ENCODE results near the gene PNMT.
"Not testable (repeated sequence)": the region's sequence is repeated elsewhere in the genome, so short reads cannot be mapped to it uniquely, and the experiment has no call there.

PNMT gene

DNA sequence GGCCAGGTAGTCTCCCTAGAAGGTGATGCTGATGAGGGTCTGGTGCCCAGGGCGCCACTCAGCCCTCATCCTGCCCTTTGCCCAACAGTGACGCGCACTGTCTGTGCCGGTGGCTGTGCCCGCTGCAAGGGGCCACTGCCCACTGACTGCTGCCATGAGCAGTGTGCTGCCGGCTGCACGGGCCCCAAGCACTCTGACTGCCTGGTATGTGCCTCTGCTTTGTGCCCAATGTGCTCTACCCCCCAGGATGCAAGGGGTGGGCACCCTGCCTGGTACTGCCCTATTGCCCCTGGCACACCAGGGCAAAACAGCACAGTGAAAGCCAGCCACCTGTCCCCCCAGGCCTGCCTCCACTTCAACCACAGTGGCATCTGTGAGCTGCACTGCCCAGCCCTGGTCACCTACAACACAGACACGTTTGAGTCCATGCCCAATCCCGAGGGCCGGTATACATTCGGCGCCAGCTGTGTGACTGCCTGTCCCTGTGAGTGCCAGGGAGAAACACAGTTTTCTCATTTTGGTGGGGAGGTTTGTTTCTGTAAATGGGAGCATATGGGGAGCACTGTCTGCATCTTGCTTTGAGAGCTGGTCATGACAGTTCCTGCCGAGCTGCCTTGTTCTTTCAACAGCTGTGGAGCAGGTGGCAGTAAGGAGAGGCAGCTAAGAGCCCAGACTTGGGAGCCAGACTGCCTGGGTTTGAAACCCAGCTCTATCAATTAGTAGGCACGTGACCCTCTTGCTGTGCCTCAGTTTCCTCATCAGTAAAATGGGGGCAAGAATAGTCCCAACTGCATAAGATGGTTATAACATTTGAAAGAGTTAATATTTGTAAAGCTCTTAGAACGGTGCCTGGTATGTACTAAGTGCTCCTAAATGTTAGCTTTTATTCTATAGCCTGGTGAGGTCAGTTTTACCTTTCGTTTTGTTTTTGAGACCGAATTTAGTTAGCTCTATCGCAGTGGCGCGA lies 42.0 kb downstream of the PNMT start:
- Histone ChIP-seq H3K9ac (ENCODE audit: low read depth, low read length) (no peak overlapping the region), H3K9me3 (ENCODE audit: insufficient read depth, low read depth, low read length) (no peaks in the 10 kb centered on the region), H3K4me3 (ENCODE audit: low read length) (no peak overlapping the region), H3K27me3 (ENCODE audit: insufficient read depth, low read length) (no peaks in the 10 kb centered on the region), H3K36me3 (ENCODE audit: insufficient read depth, low read depth, low read length) (peaks cover 88% of the 10 kb centered on the region), H3K27ac (ENCODE audit: low read length) (no peak overlapping the region), H3K4me1 (ENCODE audit: insufficient read depth, low read length) (peaks cover 4% of the 10 kb centered on the region; the same call in 1 of the 2 replicates)

DNA sequence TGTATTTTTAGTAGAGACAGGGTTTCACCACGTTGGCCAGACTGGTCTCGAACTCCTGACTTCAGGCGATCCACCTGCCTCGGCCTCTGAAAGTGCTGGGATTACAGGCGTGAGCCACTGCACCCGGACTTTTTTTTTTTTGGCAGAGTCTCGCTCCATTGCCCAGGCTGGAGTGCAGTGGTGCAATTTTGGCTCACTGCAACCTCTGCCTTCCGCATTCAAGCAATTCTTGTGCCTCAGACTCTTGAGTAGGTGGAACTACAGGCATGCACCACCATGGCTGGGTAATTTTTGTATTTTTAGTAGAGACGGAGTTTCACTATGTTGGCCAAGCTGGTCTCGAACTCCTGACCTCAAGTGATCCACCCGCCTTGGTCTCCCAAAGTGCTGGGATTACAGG lies 42.8 kb downstream of the PNMT start:
- H3K27ac ChIP-seq (ENCODE audit: low read length); H3K4me3 ChIP-seq (ENCODE audit: low read length); H3K4me1 ChIP-seq (ENCODE audit: insufficient read depth, low read length); H3K9ac ChIP-seq (ENCODE audit: low read depth, low read length); H3K27me3 ChIP-seq (ENCODE audit: insufficient read depth, low read length); H3K9me3 ChIP-seq (ENCODE audit: insufficient read depth, low read depth, low read length): not testable (repeated sequence)
- peaks cover 96% of the 10 kb centered on the region for H3K36me3 ChIP-seq (ENCODE audit: insufficient read depth, low read depth, low read length)

DNA sequence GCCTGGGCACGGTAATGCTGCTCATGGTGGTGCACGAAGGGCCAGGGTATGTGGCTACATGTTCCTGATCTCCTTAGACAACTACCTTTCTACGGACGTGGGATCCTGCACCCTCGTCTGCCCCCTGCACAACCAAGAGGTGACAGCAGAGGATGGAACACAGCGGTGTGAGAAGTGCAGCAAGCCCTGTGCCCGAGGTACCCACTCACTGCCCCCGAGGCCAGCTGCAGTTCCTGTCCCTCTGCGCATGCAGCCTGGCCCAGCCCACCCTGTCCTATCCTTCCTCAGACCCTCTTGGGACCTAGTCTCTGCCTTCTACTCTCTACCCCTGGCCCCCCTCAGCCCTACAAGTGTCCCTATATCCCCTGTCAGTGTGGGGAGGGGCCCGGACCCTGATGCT lies 43.6 kb downstream of the PNMT start:
- no peaks in the 10 kb centered on the region for H3K9me3 ChIP-seq (ENCODE audit: insufficient read depth, low read depth, low read length)
- no peaks in the 10 kb centered on the region for H3K27me3 ChIP-seq (ENCODE audit: insufficient read depth, low read length)
- H3K4me3 ChIP-seq (ENCODE audit: low read length), result no peak overlapping the region
- H3K9ac ChIP-seq (ENCODE audit: low read depth, low read length), result no peak overlapping the region
- no peak overlapping the region for H3K27ac ChIP-seq (ENCODE audit: low read length)
- H3K4me1 ChIP-seq (ENCODE audit: insufficient read depth, low read length), result no peaks in the 10 kb centered on the region
- peaks cover 100% of the 10 kb centered on the region for H3K36me3 ChIP-seq (ENCODE audit: insufficient read depth, low read depth, low read length)

DNA sequence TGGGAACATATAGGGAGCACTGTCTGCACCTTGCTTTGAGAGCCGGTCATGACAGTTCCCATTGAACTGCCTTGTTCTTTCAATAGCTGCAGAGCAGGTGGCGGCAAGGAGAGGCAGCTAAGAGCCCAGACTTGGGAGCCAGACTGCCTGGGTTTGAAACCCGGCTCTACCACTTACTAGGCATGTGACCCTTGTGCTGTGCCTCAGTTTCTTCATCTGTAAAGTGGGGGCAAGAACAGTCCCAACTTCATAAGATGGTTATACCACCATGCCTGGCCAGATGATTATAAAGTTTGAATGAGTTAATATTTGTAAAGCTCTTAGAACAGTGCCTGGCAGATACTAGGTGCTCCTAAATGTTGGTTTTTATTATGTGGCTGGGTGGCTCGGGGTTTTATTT lies 46.0 kb downstream of the PNMT start:
- Histone ChIP-seq H3K4me3 (ENCODE audit: low read length) (no peak overlapping the region), H3K27ac (ENCODE audit: low read length) (no peak overlapping the region), H3K27me3 (ENCODE audit: insufficient read depth, low read length) (no peaks in the 10 kb centered on the region), H3K4me1 (ENCODE audit: insufficient read depth, low read length) (no peaks in the 10 kb centered on the region), H3K9me3 (ENCODE audit: insufficient read depth, low read depth, low read length) (no peaks in the 10 kb centered on the region), H3K9ac (ENCODE audit: low read depth, low read length) (no peak overlapping the region), H3K36me3 (ENCODE audit: insufficient read depth, low read depth, low read length) (peaks cover 100% of the 10 kb centered on the region)

DNA sequence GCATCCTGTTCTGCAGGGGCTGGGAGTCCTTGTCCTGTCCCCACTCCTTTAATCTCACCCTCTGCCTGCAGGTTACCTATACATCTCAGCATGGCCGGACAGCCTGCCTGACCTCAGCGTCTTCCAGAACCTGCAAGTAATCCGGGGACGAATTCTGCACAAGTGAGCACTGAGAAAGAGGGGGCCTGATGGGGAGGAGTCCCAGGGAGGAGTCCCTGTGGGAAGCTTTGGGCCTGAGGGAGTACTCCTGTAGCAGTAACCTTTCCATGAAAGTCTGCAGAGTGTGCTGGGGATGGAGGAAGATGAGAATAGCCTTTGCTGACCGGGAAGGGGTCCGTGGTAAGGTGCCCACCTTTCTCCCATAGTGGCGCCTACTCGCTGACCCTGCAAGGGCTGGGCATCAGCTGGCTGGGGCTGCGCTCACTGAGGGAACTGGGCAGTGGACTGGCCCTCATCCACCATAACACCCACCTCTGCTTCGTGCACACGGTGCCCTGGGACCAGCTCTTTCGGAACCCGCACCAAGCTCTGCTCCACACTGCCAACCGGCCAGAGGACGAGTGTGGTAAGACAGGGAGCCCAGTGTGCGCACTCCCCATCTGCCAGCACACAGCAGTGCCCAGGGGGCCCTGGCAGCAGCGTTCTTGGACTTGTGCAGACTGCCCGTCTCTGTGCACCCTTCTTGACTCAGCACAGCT lies 47.3 kb downstream of the PNMT start:
- peaks cover 100% of the 10 kb centered on the region for H3K36me3 ChIP-seq (ENCODE audit: insufficient read depth, low read depth, low read length)
- H3K4me1 ChIP-seq (ENCODE audit: insufficient read depth, low read length), result no peaks in the 10 kb centered on the region
- no peak overlapping the region for H3K4me3 ChIP-seq (ENCODE audit: low read length)

DNA sequence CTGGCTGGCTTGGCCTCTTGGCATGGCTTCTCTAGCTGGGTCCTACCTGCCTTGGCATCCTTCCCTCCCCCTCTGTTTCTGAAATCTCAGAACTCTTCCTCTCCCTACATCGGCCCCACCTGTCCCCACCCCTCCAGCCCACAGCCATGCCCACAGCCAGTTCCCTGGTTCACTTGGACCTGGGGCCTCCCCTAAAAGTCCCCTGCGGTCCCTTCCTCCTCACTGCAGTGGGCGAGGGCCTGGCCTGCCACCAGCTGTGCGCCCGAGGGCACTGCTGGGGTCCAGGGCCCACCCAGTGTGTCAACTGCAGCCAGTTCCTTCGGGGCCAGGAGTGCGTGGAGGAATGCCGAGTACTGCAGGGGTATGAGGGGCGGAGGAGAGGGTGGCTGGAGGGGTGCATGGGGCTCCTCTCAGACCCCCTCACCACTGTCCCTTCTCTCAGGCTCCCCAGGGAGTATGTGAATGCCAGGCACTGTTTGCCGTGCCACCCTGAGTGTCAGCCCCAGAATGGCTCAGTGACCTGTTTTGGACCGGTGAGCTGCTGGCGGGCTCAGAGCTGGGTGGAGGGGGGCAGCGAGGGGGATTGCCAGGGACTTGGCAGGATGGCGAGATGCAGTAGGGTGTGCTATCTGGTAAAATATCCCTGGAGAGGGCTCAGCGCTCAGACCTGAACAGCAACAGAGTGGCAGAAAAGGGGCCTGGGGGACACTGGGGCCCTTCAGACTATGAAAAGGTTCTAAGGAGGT lies 48.0 kb downstream of the PNMT start:
- no peaks in the 10 kb centered on the region for H3K4me1 ChIP-seq (ENCODE audit: insufficient read depth, low read length)
- H3K36me3 ChIP-seq (ENCODE audit: insufficient read depth, low read depth, low read length), result peaks cover 99% of the 10 kb centered on the region
- no peaks in the 10 kb centered on the region for H3K27me3 ChIP-seq (ENCODE audit: insufficient read depth, low read length)
- H3K27ac ChIP-seq (ENCODE audit: low read length), result no peak overlapping the region
- H3K4me3 ChIP-seq (ENCODE audit: low read length), result no peak overlapping the region
- no peak overlapping the region for H3K9ac ChIP-seq (ENCODE audit: low read depth, low read length)
- no peaks in the 10 kb centered on the region for H3K9me3 ChIP-seq (ENCODE audit: insufficient read depth, low read depth, low read length)

More for the DNA sequence above, 47.3 kb downstream of the PNMT start:
- Histone ChIP-seq H3K27me3 (ENCODE audit: insufficient read depth, low read length) (no peaks in the 10 kb centered on the region), H3K27ac (ENCODE audit: low read length) (no peak overlapping the region), H3K9ac (ENCODE audit: low read depth, low read length) (no peak overlapping the region), H3K9me3 (ENCODE audit: insufficient read depth, low read depth, low read length) (no peaks in the 10 kb centered on the region)

DNA sequence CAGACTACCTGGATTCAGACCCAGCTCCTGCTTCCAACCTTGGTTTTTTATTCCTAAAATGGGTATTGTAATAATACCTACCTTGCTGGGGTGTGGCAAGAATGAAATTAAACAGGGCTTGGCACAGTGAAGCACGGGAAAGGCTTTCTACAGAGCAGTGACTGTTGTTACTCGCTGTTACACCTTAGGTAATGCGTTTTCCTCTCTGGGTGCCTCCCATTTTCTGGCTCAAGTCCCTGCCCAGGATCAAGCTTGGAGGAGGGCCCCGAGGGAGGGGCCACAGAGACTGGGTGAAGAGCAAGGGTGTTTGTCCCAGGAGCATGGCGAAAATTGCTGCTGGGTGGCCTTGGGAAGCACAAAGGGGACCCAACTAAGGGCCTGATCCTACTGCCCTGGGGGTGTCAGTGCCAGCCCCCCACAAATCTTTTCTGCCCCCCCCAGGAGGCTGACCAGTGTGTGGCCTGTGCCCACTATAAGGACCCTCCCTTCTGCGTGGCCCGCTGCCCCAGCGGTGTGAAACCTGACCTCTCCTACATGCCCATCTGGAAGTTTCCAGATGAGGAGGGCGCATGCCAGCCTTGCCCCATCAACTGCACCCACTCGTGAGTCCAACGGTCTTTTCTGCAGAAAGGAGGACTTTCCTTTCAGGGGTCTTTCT lies 48.8 kb downstream of the PNMT start:
- no peak overlapping the region for H3K4me3 ChIP-seq (ENCODE audit: low read length)
- H3K9me3 ChIP-seq (ENCODE audit: insufficient read depth, low read depth, low read length), result no peaks in the 10 kb centered on the region
- H3K36me3 ChIP-seq (ENCODE audit: insufficient read depth, low read depth, low read length), result peaks cover 98% of the 10 kb centered on the region
- H3K27ac ChIP-seq (ENCODE audit: low read length), result no peak overlapping the region
- H3K27me3 ChIP-seq (ENCODE audit: insufficient read depth, low read length), result no peaks in the 10 kb centered on the region
- no peak overlapping the region for H3K9ac ChIP-seq (ENCODE audit: low read depth, low read length)
- H3K4me1 ChIP-seq (ENCODE audit: insufficient read depth, low read length), result no peaks in the 10 kb centered on the region

DNA sequence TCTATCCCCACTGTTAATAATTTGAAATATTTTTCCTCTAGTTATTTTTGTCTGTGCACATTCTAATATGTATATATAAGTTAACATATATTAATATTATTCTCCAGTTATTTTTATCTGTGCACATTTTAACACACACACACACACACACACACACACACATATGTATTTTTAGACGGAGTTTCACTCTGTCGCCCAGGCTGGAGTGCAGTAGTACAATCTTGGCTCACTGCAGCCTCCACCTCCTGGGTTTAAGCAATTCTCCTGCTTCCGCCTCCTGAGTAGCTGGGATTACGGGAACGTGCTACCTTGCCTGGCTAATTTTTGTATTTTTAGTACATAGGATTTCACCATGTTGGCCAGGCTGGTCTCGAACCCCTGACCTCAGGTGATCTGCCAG lies 49.4 kb downstream of the PNMT start:
- Histone ChIP-seq H3K4me3 (ENCODE audit: low read length) (no peak overlapping the region), H3K4me1 (ENCODE audit: insufficient read depth, low read length) (no peaks in the 10 kb centered on the region), H3K36me3 (ENCODE audit: insufficient read depth, low read depth, low read length) (peaks cover 98% of the 10 kb centered on the region), H3K9me3 (ENCODE audit: insufficient read depth, low read depth, low read length) (no peaks in the 10 kb centered on the region), H3K9ac (ENCODE audit: low read depth, low read length) (no peak overlapping the region), H3K27ac (ENCODE audit: low read length) (no peak overlapping the region), H3K27me3 (ENCODE audit: insufficient read depth, low read length) (no peaks in the 10 kb centered on the region)

DNA sequence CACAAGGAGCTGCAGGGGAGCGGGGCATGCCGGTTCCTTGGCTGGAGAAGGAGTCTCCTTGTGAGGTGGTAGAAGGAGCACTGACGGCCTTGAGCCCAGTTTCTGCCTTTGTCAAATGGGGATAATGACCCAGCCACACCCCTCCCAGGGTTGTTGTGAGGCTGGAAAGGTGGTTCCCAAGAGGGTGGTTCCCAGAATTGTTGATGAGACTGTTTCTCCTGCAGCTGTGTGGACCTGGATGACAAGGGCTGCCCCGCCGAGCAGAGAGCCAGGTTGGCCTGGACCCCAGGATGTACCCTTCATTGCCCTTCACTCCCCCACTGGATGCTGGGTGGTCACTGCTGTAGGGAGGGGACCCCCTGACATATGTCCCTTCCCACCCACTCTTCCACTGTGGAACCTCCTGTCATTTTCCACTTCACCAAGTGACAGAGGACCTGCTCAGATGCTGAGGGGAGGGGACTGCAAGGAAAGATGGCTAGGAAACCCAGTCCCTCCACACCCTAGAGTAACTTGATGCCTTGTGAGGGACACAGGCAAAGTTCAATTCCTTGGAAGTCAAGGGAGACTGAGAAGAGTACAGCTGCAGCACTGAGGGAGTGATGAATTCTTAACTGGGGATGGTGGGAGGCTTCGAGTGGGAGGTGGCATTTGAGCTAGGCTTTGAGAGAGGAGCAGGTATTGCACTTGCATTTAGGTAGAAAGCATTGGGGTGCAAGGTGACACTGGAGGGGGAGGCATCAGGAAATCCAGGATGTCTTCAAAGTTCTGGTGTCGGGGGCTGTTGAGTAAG lies 51.5 kb downstream of the PNMT start:
- H3K9ac ChIP-seq (ENCODE audit: low read depth, low read length), result no peak overlapping the region
- no peaks in the 10 kb centered on the region for H3K27me3 ChIP-seq (ENCODE audit: insufficient read depth, low read length)
- no peak overlapping the region for H3K4me3 ChIP-seq (ENCODE audit: low read length)
- peaks cover 3% of the 10 kb centered on the region; the same call in 1 of the 2 replicates for H3K4me1 ChIP-seq (ENCODE audit: insufficient read depth, low read length)
- no peaks in the 10 kb centered on the region for H3K9me3 ChIP-seq (ENCODE audit: insufficient read depth, low read depth, low read length)
- peaks cover 97% of the 10 kb centered on the region for H3K36me3 ChIP-seq (ENCODE audit: insufficient read depth, low read depth, low read length)
- no peak overlapping the region for H3K27ac ChIP-seq (ENCODE audit: low read length)

Measured in iPS-20b (cell line).